SK-N-DZ (cell line): ENCODE results near the gene AKAP13.
"Not testable (repeated sequence)": the region's sequence is repeated elsewhere in the genome, so short reads cannot be mapped to it uniquely, and the experiment has no call there.

Experiments
- DNase-seq: peaks from one replicate; pipeline ENCODE4 v3.0.0-alpha.2; 2015; ENCODE audit warnings: low spot score

The AKAP13 gene

GRCh38 chr15:85412066-85412465 is 31.7 kb downstream of the AKAP13 start:
- DNase-seq = no peak

GRCh38 chr15:85412956-85413854 is 32.8 kb downstream of the AKAP13 start:
- no peak for DNase-seq

GRCh38 chr15:85414037-85414436 is 33.6 kb downstream of the AKAP13 start:
- DNase-seq = no peak

GRCh38 chr15:85414495-85414894 is 34.1 kb downstream of the AKAP13 start:
- no peak for DNase-seq

GRCh38 chr15:85414991-85415390 is 34.6 kb downstream of the AKAP13 start:
- no peak for DNase-seq

GRCh38 chr15:85415783-85416182 is 35.4 kb downstream of the AKAP13 start:
- DNase-seq = no peak

- DNase-seq = no peak
Measured at GRCh38 chr15:85417276-85417675, 36.9 kb downstream of the AKAP13 start.

- no peak for DNase-seq
Measured at GRCh38 chr15:85419161-85419560, 38.8 kb downstream of the AKAP13 start.

- no peak for DNase-seq
Measured at GRCh38 chr15:85421116-85421925, 40.9 kb downstream of the AKAP13 start.

GRCh38 chr15:85422607-85423006 is 42.2 kb downstream of the AKAP13 start:
- no peak for DNase-seq

GRCh38 chr15:85423256-85423655 is 42.9 kb downstream of the AKAP13 start:
- no peak for DNase-seq

GRCh38 chr15:85424154-85424553 is 43.8 kb downstream of the AKAP13 start:
- no peak for DNase-seq

GRCh38 chr15:85426481-85426880 is 46.1 kb downstream of the AKAP13 start:
- DNase-seq = no peak

- DNase-seq = no peak
Measured at GRCh38 chr15:85427286-85428028, 47.1 kb downstream of the AKAP13 start.

- no peak for DNase-seq
Measured at GRCh38 chr15:85429522-85429921, 49.1 kb downstream of the AKAP13 start.

GRCh38 chr15:85430406-85431204 is 50.2 kb downstream of the AKAP13 start:
- no peak for DNase-seq

GRCh38 chr15:85439996-85440395 is 59.6 kb downstream of the AKAP13 start:
- no peak for DNase-seq

- DNase-seq = no peak
Measured at GRCh38 chr15:85440451-85440850, 60.0 kb downstream of the AKAP13 start.

- DNase-seq = not testable (repeated sequence)
Measured at GRCh38 chr15:85441854-85442253, 61.5 kb downstream of the AKAP13 start.

GRCh38 chr15:85443046-85443445 is 62.6 kb downstream of the AKAP13 start:
- no peak for DNase-seq

GRCh38 chr15:85443593-85444087 is 63.2 kb downstream of the AKAP13 start:
- no peak for DNase-seq
